NOMO-1 treated with DMSO at 0.1 percent for 48 hours (cell line): ENCODE data around the gene GNAQ.
"Not testable (repeated sequence)": the region's sequence is repeated elsewhere in the genome, so short reads cannot be mapped to it uniquely, and the experiment has no call there.

Source experiments
- DNase-seq: peaks from one replicate; lab custom pipeline; 2025; ENCODE audit not compliant: unreplicated experiment; lab: John Stamatoyannopoulos, UW

The GNAQ gene

DNA sequence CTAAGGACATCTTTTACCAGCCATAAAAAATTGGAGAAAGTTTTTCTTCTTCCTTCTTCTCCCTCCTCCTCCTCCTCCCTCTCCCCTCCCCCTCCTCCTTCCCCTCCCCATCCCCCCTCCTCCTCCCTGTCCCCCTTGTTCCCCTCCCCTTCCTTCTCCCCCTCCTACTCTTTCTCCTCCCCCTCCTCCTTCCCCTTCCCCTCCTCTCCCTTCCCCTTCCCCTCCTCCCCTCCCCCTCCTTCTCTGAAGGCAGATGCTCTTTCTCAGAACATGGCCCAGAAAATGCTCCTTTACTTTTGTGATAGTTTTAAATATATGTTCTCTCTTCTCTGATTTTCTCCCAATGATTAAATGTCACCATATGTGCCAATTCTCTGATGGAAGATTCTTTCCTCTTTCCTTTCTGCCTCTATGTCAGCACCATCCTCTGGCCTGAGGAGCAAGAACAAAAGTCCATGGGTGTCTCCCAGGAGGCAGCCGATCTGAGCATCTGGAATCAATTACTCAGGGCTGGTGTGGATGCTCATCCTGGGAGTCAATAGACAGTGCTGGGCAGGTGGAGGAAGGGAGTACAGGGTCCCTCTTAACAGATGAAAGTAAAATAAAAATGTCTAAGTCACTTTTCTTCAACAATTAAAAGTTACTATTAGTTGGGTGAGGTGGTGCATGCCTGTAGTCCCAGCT lies 320.5 kb downstream of the GNAQ start:
- no peak for DNase-seq

DNA sequence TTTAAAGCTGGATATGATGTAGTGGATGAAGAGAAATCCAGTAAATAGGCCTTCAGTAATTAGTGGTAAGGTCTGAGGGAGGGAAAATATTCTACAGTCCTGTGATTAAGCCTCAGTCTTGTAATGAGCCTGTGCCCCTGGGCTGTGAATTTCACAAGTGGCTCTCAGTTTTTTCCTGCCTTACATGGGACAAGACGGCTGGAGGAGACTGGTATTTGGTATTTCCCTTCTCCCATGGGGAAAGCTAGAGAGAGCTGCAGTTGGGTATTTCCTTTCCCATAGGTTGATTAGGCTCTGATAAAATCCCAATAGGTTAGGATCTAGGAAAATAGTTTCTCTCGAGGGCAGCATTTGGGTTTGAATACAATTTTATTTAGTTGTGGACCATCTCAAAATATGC lies 321.3 kb downstream of the GNAQ start:
- peak; percentile 29 for DNase-seq

DNA sequence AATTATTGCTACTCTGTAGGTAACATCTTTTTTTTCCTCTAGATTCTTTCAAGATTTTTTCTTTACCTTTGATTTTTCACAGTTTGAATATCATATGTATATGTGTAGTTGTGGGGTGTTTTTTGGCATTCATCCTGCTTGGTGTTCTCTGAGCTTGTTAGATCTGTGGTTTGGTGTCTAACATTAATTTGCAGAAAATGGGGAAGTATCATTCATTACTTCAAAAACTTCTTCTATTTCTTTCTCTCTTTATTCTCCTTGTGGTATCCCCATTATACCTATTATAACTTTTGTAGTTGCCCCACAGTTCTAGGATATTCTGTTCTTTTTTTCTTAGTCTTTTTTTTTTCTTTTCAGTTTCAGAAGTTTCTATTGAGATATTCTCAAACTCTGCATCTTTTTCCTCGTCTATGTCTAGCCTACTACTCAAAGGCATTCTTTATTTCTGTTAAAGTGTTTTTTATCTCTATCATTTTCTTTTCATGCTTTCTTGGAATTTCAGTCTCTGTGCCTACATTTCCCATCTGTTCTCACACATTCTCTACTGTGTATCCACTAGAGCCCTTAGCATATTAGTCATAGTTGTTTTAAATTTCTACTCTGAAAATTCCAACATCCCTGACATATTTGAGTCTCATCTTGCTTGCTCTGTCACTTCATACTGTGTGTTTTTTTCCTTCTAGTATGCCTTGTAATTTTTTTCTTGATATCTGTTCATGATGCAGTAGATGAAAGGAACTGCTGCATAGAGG lies 323.4 kb downstream of the GNAQ start:
- DNase-seq = peak; percentile 12

DNA sequence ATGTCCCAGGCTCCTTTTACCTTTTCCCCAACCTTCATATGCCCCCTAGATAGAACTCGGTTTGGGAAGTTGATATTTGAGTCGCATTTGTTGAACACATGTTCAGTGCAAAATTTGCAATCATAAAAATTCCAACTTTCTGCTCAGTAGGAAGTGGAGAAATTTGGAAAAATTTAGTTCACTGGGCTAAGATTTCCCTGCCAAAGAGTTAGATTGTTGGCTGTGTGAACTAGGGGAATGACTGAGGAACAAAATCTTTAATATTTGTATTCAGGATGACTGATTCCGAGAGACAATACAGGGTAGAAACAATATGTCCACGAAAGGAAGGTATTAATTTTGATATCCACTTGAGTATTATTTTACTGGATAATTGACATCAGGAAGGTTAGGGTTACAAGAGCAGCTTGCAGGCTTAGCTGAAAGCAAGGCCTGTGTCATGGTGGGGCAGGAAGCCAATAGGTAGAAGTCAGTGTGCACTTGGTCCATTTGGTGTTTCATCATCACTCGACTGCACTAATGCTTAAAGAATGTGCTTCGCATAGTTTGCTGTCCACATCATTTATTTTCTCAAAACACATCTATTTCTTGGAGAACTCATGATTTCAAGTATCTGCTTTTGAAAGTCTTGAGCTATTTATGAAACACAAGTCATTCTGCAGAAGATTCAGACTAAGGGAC lies 324.1 kb downstream of the GNAQ start:
- no peak for DNase-seq

DNA sequence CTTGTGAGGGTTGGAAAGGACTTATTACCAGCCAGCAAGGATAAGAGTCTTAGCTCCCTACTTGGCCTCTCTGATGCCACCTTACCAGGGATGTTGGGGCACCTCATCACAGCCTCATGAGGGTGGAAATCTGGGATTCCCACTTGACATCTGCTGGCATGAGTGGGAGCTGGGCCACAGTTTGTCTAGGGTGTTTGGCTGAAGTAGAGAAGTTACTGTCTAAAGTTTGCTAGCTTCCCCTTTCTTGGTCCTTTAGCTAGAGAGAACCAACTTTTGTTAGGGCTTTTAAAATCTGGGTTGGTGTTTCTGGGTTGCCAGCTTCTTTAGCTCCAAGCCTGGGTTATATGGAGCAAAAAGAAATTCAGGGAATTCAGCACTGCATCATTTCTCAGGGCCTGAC lies 326.0 kb downstream of the GNAQ start:
- DNase-seq = peak; percentile 9

DNA sequence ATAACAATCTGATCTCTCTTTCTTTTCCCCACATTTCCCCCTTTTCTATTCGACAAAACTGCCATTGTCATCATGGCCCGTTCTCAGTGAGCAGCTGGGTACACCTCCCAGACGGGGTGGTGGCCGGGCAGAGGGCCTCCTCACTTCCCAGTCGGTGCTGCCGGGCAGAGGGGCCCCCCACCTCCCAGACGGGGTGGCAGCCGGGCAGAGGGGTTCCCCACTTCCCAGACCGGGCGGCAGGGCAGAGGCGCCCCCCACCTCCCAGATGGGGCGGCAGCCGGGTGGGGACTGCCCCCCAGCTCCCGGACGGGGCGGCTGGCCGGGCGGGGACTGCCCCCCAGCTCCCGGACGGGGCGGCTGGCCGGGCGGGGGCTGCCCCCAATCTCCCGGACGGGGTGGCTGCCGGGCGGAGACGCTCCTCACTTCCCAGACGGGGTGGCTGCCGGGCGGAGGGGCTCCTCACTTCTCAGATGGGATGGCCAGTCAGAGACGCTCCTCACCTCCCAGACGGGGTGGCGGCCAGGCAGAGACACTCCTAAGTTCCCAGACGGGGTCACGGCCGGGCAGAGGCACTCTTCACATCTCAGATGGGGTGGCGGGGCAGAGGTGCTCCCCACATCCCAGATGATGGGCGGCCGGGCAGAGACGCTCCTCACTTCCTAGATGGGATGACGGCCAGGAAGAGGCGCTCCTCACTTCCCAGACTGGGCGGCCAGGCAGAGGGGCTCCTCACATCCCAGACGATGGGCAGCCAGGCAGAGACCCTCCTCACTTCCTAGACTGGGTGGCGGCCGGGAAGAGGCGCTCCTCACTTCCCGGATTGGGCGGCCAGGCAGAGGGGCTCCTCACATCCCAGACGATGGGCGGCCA lies 328.9 kb downstream of the GNAQ start:
- not testable (repeated sequence) for DNase-seq

DNA sequence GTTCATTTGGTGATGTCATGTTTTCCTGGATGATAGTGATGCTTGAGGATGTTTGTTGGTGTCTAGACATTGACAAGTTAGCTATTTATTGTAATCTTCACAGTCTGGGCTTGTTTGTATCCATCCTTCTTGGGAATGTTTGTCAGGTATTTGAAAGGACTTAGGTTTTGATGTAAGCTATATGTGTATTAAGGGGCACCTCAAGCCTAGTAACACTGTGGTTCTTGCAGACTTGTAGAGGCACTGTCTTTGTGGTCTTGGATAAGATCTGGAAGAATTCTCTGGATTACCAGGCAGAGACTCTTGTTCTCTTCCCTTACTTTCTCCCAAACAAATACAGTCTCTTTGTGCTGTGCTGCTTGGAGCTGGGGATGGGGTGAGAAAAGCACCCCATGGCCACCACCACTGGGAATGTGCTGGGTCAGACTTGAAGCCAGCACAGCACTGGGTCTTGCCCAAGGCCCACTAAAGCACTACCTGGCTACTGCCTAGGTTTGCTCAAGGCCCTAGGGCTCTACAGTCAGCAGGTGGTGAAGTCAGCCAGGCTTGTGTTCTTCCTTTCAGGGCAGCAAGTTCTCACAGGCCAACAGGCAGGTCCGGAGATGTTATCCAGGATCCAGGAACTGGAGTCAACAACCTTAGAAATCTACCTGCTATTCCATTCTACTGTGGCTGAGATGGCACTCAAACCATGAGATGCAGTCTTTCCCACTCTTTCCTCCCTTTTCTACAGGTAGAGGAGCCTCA lies 334.2 kb downstream of the GNAQ start:
- no peak for DNase-seq

DNA sequence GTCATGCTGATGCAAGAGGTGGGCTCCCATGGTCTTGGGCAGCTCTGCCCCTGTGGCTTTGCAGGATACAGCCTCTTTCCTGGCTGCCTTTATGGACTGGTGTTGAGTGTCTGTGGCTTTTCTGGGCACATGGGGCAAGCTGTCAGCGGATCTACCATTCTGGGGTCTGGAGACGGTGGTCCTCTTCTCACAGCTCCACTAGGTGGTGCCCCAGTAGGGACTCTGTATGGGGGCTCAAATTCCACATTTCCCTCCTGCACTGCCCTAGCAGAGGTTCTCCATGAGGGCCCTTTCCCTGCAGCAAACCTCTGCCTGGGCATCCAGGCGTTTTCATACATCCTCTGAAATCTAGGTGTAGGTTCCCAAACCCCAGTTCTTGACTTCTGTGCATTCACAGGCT lies 340.9 kb downstream of the GNAQ start:
- DNase-seq = not testable (repeated sequence)

DNA sequence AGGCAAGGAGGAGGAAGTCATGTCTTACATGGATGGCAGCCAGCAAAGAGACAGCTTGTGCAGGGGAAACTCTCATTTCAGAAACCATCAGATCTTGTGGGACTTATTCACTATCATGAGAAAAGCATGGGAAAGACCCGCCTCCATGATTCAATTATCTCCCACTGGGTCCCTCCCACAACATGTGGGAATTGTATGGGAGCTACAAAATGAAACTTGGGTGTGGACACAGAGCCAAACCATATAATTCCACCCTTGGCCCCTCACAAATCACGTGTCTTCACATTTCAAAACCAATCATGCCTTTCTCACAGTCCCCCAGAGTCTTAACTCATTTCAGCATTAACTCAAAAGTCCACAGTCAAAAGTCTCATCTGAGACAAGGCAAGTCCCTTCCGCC lies 341.5 kb downstream of the GNAQ start:
- DNase-seq = not testable (repeated sequence)

DNA sequence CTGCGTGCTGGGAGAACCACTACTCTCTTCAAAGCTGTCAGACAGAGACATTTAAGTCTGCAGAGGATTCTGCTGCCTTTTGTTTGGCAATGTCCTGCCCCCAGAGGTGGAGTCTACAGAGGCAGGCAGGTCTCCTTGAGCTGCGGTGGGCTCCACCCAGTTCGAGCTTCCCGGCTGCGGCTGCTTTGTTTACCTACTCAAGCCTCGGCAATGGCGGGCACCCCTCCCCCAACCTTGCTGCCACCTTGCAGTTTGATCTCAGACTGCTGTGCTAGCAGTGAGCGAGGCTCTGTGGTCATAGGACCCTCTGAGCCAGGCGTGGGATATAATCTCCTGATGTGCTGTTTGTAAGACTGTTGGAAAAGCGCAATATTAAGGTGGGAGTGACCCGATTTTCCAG lies 343.9 kb downstream of the GNAQ start:
- DNase-seq = not testable (repeated sequence)

DNA sequence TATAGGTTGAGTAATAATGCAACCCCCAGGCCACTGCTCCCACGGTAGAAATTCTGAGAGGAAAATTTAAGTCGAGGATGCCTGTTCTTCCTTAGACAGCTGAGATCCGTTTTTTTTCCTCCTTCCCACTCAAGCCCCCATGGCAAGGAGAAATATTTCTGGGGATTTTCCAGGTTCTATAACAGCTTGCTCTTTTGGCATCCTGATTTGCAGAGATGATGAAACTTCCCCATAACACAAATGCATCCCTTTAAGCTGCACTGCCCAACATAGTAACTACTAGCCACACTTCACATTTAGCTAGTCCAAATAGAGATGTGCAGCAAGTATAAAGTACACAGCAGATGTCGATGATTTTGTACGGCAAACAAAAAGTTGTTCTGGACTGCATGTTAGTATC lies 351.0 kb downstream of the GNAQ start:
- DNase-seq = no peak

DNA sequence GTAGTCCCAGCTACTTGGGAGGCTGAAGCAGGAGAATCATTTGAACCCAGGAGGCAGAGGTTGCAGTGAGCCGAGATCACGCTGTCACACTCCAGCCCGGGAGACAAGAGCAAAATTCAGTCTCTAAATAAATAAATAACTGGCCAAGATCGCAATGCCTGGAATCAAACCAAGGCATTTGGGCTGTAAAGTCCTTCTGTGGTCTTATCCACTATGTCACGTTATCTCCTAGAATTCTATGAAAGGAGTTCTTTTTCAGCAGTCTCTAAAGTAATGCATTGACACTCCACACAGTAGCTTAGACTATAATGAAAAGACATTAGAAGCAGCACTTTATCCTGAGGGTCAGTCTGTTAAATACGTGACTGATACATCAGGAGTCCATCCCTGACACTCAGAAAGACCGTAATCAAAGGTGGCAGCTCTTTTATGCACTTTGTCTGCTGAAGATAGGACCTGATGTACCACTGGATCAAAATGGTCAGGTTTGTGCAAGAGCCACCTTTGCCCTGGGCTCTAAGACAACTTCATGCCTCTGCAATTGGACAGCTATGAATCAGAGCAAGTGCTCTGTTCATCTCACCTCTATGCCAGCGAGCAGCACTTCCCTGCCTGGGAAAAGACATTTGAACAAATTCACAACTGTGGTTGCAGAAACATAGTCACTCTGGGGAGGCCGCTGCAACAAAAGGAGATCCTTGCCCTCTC lies 351.8 kb downstream of the GNAQ start:
- DNase-seq = no peak

DNA sequence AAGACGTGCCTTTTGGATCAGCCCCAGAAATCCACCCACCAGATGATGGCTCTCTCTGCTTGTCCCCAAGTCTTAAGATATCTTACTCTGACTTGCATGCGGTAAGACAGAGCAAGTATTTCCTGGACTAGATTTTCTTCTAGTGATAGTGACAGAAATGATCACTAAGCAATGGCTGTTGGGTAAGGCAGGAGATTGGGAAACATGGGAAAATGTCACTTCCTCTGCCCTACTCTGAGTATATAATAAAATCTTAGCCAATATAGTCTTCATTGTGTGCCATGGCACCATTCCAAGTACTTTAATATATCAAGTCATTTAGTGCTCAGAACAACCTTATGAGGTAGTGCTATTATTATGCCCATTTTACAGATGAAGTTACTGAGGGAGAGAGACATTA lies 352.5 kb downstream of the GNAQ start:
- peak; percentile 29 for DNase-seq

DNA sequence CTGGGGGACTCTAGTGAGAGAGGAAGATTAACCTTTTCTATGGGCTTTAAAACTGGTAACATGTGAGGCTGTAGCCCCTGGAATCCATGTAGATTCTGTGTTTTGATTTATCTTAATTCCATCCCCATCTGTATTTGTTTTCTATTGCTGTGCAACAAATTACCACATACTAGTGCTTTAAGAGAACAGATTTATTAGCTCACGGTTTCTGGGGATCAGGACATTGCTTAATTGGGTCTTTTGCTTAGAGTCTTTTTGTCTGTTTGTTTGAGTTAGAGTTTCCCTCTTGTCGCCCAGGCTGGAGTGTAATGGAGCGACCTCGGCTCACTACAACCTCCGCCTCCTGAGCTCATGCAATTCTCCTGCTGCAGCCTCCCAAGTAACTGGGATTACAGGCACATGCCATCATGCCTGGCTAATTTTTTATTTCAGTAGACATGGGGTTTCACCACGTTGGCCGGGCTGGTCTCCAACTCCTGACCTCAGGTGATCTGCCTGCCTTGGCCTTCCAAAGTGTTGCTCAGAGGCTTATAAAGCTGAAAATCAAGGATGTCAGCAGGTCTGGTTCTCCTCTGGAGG lies 353.6 kb downstream of the GNAQ start:
- no peak for DNase-seq

DNA sequence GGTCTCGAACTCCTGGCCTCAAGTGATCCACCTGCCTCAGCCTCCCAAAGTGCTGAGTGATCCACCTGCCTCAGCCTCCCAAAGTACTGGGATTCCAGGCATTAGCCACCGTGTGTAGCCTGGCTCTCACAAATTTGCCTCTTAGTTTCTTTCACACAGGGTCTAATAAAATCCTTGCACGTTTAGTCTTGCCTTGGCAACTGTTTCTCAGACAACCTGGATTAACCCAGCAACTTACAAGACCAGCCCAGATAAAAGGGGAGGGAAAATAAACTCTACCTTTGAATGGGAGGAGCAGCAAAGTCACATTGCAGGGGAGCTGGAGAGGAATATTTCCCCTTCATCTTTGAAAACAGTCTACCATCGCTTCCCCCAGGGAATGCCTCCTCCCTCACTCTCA lies 354.2 kb downstream of the GNAQ start:
- no peak for DNase-seq

DNA sequence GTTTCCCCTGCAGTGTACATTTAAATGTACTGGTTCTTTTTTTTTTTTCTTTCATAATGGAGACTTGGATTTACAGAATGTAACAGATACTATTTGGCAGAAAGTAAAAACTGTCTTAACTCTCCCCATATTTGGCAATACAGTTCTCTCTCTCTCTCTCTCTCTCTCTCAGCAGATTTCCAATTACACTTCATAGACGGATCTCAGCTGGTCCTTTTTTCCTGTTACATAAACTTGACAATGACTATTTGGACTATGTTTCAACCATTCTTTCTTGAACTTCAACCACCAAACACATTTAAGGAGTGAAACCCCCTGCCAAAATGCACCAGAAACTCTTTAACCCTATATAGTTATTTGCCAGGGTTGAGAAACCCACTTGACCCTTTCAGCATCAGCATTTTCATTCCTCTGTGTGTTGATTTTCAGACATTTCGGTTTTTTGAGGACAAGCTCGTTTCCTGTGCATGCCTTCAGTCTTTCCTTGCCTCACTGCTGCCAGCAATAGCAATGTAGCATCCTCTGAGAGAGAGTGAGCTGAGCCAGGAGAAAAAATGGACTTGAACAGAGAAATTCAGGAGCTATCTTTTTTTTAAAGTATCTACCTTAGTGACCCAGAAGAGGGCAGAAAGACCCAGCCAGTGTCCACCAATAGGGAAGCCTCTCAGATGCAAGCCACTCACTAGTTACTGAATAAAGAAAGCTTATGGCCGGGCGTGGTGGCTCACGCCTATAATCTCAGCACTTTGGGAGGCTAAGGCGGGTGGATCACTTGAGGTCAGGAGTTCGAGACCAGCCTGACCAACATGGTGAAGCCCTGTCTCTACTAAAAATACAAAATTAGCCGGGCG lies 357.4 kb downstream of the GNAQ start:
- DNase-seq = no peak

DNA sequence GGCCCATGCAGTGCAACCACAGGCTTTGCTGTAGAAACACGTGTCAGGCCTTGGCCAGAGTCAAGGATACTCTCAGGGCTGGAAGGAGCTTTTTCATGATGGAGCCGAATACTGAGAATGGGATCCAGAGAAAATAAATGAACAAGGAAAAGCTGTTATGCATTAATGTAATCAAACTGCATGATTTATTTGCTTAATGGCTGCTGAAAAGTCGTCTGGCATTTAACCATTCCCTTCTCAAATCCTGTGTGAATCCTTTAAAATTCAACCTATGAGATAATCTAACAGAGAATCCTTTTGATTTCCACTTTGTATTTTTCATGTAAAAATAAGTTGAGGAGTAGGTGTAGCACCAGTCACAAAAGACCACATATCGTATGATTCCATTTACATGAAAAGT lies 359.4 kb downstream of the GNAQ start:
- DNase-seq = no peak

DNA sequence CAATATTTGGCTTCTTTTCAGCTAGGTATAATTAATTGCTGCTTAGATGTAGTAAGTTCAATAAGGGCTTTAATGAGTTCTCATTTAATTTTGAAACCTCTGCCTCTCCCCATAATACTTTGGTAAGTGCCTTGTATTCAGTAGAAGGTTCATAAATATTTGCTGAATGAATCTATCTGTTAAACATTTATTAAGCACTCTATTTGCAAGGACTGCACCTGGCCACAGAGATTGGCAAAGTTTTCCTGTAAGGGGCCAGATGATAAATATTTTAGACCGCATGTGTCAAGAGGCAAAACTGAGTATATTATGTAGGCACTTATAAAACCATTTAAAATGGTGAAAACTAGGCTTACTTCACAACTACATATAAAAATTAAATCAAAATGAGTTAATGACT lies 364.5 kb downstream of the GNAQ start:
- no peak for DNase-seq
